NCI-H2196 (cell line): ENCODE results near the gene SIK2.
A peak's percentile ranks its signal among the peaks of the same experiment; 100 is the strongest.
"Not testable (repeated sequence)": the region's sequence is repeated elsewhere in the genome, so short reads cannot be mapped to it uniquely, and the experiment has no call there.

Experiments used
- DNase-seq: peaks from one replicate; lab custom pipeline; 2025; ENCODE audit not compliant: unreplicated experiment; lab: John Stamatoyannopoulos, UW

The SIK2 gene

DNA sequence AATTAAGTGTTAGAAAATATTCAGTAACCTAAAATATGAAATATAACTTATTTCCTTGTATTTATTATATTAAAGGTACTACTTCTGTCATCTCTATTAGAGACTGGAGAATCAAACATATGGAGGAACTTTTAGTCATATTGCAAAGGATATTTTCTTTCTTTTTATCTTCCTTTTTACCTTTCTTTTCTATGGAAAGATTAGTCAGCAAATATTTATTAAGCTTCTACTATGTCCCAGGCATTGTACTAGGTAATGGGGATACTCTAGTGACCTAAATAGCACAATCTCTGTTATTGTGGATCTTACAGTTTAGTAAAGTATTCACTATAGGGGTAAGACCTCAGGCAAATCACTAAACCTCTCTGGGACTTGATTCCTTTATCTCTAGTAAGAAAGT is 18.3 kb downstream of the SIK2 start:
- DNase-seq, result no peak

DNA sequence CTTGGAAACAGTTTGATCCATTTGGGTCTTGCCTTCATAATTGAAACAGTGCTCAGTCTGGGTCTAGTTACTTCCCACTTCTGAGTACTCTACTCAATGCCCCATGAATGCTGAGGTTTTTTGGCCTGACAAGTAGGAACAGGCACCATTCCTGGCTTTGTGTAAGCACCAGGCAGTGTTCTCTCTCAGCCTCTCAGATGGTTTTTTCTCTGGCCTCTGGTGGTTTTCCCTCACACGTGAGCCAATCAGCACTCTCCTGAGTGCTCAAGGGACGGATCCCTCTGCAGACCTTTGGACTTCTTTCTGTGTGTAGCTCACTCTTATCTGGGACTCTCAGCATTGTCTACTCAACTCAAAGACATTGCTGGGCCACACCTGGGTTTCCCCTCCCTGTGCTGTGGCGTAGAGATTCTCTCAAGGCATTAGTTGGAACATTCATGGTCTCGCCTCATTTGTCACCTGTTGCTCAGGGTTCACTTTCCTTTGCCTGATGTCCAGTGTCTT is 21.3 kb downstream of the SIK2 start:
- DNase-seq, result no peak

DNA sequence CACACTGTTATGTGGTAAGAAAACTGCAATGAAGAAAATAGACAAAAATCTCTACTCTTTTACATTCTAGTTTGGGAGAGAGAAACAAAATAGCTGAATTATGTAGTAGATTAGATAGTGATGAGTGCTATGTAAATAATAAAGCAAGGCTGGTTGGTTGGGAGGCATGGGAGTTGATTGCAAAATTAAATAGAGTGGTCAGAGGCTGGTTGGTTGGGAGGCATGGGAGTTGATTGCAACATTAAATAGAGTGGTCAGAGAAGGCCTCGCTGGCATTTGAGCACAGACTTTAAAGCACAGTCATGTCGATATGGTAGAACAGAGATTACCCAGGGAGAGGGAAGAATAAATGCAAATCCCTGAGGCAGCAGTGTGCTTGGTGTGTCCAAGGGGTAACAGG is 22.4 kb downstream of the SIK2 start:
- no peak for DNase-seq

DNA sequence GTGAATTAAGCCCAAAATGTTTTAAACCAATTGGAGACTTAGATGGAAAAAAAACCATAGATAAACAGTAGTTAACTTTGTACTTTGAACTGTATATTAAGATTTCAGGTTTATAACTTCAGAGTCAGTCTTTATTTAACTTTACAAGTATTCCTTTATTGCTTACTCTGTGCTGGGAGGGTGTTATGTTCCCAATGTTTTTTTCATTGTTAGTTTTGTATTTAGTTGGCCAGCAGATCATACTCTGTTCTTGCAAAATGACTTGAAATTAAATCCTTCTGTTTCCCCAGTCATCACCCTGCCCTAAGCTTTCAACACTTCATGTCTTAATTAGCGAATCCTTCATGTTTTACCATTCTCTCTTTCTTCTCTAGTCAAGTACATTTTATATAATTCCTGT is 25.3 kb downstream of the SIK2 start:
- no peak for DNase-seq

DNA sequence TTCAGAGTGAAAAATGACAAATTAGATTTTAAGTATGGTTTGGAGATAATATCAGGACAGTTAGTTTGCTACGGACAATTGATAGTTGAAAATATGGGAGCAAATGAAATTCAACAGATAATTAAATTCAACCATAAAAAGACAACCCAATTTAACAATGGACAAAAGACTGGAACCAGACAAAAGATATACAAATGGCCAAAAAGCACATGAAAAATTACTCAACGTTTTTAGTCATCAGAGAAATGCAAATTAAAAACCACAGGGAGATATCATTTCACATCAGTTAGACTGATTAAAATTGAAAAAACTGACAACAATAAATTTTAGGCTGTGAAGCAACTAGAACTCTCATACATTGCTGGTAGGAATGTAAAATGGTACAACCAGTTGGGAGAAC is 27.2 kb downstream of the SIK2 start:
- DNase-seq, result no peak

DNA sequence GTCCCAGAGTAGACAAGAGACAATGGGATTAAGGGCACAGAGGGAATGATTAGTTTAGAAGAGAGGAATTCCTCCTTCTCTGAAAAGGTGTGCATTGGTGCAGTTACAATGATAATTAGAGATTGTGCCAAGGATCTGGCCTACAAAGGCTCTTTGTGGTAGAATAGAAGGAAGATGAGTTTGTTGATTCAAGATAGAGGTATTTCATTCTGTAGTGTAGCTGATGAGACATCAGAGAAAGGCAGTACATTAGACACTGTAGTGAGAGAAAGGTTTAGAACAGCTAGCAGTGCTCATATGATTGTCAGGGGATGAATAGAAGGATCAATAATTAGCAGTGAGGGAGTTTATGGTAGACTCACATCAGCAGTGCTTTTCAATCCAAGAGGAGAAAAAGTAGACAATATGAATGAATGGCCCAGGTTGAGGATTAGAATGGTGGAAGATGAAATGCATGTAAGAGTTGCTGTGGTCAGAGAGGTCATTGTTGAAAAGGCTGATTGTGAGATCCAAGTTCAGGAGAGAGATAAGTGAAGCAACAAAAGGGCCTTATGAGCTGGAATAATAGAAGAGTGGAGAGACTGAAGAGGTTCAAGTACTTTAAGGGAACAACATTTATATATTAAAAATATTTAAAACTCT is 28.9 kb downstream of the SIK2 start:
- DNase-seq, result no peak

DNA sequence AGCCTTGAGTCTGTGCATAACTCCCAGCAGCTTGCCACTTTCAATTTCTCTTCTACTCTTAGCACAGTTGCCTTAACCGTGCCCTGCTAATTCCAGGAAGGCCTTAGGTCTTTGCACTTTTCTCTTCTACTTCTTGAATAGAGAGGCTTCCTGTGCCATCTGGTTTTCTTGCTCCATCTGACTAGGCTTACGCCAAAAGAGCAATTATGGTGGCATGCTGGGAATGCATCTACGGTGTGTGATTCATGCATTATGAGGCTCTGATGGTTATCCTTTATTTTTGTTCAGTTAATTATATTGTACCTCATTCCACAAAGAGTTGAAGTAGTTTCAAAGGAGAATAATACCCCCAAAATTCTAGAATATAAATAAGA is 29.4 kb downstream of the SIK2 start:
- no peak for DNase-seq

DNA sequence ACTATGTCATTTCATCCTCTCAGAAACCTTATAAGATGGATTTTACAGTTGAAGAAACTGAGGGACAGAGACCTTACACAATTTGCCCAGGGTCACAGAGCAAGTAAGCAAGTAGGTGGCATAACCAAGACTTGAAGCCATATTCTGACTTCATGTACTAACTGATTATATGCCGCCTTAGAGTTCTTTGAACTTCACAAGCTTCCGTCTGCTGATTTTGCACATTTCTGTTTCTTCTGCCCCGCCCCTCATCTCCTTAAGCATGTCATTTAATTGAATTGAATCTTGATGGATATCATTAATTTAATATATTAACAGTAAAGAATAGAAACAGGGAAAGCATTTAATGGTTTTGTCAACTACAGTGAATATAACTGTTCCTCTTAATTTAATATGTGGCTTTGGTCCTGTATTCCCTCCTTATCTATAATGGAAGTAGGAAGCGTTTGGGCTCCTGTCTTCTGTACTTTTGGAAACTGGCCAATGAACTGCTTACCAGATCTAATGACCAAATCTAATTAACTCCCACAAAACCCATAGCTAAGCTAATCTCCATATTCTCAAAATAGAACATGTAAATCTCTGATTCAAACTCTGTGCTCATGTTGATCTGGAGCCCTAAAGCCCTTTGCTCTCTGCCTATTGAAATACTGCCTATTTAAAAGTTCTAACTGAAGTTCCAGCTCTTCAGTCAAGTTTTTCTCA is 30.4 kb downstream of the SIK2 start:
- DNase-seq, result peak; percentile 29

DNA sequence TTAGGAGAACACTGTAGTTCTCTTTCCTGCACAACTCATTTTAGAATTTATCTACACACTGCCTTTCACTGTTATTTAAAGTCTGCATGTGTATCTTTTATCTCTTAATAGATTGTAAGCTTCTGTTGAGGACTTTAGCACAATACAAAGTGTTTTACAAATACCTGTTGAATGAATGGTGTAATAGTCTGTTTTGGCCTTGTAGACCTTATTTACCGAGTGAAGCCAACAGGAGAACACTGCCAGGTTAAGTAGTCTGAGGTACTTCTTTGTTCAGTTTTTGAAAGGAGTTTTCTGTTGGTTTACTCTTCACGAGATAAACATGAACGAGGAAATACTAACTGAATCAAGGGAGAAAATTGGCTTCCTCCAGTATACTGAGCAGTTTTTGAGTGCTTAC is 31.0 kb downstream of the SIK2 start:
- peak; percentile 59 for DNase-seq

DNA sequence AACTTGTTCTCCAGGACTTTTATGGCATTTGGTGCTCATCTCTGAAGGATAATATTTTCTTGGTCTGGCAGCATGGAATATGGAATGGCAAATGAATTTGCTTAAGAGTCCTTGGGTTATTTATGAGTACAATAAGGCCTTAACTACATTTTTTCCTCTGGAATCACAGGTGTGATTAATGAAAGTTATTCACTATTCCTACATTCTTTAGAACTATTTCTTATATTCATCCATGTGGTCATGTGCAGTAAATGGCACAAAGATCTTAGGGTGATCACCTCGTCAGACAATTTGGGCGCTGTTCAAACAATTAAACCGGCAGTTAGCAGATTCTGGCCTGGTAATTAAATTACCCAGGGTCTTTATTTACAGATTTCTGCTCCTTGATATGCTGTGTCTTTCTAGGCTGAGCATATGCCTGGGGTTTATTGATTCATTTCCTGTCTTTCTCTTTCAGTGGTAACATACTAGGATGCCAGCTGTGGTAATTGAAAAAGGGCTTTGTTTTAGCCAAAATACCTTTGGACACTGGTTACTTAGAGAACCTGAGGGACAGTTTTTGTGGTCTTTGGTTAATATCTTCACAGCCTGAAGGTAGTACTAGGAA is 31.6 kb downstream of the SIK2 start:
- DNase-seq, result no peak

DNA sequence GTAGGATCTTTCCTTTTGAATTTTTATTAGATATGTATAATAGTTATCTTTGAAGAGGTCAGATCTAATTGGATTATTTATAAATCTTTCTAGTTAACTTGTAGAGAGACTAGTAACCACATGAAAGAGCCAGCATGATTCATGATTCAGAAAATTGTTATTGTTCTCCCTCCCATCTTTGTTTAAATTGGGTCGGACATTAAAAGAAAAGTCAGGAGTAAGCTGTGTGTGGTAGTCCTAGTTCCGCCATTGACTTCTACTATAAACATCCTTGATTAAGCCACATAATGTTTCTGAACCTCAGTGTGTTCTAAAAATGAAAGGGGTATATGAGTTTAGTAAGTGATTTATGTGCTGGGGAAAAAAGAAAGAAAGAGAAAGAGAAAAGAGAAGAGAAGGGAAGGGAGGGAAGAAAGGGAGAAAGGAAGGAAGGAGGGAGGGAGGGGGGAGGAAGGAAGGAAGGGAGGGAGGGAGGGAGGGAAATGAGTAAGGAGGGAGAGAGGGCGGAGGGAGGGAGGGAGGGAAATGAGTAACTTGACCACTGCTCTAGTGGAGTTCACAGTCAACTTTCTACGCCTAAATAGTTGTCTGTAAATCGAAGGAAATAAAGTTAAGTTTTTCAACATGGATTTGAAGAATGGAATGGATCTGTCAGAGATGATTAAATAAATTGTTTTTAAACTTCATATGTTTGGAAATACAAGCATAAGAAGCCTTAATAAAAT is 32.9 kb downstream of the SIK2 start:
- DNase-seq, result no peak

DNA sequence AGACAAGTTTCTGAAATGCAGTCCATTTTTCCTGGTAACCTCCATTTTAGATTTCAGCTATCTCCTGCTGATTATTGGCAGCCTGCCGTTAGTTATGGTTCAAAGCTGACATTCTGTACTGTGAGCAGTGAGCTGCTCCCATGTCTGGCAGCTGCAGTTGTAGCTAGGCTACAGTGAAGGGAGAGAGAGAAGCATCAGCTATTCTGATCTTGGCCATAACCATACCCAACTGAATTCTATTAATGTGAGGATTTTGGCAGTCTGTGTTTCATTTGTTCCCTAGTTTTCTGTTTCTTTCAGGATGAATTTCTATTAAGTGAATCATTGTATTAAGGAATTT is 33.4 kb downstream of the SIK2 start:
- peak; percentile 68 for DNase-seq

DNA sequence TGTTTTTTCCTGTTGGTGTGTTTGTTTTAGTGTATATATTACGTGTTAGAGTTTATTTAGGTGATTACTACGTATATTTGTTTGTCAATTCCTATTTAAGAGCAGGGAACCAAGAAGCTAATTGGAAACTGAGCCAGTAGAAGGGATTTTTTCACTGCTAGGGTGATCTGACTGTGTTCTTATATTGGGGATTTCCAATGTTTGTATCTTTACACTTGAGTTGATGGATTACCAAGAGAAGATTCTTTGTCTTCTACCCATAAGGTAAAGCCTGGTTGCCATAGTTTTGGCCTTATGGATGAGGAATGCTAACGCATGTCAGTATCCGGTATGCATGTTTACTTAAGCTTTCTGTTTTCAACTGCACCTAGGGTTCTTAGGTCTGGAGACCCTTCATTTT is 35.6 kb downstream of the SIK2 start:
- DNase-seq, result no peak

DNA sequence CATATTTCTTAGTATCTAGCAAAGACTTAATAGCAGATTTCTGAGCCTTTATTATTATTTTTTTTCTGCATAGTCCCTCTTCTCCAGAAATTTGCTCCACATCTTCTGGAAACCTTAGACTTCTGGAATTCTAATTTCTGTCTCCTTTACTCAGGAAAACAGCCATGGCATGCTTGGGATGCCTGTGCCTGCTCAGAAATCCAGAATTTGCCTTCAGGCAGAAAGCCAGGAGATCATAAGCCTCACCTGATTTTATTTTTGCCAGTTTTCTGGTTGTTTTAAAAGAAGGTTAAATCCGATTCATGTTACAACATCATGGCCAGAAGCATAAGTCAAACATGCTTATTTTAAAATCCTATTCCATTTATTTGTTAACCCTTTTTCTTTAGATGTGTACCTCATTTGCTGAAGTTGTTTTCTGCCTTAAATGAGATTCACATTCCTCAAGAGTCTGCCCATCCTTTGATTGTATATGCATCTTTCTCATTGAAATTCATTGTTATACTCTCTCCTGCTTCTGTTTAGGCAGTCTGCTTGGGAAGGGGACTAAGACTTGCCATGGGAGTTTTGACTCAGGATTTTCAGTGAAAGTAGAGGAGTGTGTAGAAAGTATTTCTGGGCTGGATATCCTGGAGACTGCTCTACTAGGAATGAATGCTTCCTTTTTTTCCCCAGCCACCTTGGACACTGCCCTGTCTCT is 37.1 kb downstream of the SIK2 start:
- DNase-seq, result no peak

DNA sequence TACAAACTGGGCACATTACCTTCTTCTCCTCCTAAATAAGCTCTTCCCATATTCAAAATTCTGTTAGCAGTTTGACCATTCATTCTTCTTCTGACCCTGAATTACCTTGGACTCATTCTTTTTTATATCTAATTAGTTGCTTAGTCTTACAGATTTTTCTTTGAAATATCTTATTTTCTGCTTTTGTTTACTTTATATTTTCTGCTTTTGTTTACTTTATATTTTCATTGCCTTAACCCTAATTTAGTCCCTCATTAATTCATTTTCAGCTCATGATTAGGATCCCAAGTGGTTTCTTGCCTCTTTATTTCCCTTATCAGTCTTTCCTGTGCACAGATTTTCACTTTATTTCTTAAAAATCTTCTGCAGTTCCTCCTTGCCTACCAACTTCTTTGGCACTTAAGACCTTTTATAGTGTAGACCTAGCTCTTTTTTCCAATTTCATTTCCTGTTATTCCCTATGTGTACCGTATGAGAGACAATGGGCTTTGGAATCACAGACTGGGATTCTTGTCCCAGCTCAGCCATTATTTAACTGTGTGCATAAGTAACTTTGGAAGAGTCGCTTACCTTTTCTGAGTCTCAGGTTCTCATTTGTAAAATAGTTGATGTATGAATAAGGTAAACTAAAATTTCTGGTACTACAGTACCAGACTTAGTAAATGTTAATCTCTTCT is 39.2 kb downstream of the SIK2 start:
- DNase-seq, result no peak

DNA sequence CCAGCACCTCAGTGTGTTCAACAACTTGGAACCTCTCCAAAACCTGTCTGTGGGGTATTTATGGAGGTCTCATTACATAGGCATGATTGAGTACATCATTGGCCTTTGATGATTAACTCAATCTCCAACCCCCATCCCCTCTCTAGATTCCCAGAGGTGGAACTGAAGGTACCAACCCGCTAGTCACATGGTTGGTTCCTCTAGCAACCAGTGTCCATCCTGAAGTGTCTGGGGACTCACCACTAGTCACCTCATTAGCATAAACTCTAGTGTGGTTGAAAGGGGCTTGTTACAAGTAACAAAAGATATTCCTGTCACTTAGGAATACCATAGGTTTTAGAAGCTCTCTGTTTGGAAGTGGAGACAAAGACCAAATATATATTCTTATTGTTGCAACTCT is 40.3 kb downstream of the SIK2 start:
- DNase-seq, result no peak

DNA sequence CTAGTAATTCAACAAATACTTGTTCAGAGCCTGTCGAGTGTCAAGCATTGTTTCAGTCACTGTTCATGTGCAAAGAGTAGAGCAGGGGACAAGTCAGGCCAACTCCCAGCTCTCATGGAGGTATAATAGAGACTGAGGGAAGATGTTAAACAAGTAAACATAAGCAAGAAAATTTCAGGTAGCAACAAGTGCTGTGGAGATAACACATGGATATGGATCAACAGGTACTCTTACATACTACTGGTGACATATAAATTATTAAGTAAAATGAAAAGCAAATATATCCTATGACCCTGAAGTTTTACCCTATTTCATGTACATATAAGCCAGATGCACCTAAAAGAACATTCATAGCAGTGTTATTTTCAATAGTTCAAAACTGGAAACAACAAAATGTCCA is 42.7 kb downstream of the SIK2 start:
- DNase-seq, result no peak

DNA sequence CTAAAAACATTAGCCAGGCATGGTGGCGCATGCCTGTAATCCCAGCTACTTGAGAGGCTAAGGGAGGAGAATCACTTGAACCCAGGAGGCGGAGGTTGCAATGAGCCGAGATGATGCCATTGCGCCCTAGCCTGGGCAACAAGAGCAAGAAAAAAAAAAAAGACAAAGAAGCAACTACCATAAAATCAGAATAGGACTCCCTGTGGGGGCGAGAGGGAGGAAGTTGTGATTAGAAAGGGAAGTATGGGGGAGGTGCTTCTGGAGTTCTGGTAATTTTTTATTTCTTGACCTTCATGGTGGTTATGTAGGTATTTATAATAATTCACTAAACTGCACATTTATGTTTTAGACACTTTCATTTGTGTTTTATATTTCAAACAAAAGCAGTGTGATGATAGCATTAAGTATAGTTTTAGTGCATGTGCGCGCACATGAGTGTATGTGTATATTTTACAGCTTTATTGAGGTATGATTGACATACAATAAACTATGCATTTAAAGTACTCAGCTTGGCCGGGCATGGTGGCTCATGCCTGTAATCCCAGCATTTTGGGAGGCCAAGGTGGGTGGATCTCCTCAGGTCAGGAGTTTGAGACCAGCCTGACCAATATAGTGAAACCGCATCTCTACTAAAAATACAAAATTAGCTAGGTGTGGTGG is 43.5 kb downstream of the SIK2 start:
- no peak for DNase-seq

DNA sequence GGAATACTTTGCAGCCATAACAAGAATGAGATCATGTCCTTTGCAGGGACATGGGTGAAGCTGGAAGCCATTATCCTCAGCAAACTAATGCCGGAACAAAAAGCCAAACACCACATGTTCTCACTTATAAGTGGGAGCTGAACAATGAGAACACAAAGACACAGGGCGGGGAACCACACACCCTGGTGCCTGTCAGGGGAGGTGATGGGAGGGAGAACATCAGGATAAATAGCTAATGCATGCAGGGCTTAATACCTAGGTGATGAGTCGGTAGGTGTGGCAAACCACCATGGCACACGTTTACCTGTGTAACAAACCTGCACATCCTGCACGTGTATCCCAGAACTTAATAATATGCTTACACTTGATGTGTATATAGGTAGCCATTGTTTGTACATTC is 49.1 kb downstream of the SIK2 start:
- DNase-seq, result not testable (repeated sequence)

DNA sequence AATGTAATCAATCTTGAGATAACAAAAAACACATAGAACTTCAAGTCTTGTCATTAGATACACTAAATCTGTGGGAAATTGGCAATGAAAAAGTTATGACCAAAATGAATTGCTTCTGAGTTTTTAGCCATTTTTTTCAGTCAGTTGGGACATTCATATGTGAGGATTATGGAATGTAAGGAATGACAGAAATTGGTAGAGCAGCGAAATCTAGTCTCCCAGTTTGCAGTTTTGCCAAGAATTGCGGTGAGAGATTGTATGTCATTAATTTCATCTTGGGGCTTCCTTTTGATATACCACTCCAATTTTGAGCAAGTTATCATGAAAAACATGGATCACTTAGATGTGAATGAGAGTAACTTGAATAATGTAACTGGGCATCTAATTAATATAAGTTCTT is 49.9 kb downstream of the SIK2 start:
- no peak for DNase-seq
